ENCODE results near the gene FAM163B.

FAM163B gene

DNA sequence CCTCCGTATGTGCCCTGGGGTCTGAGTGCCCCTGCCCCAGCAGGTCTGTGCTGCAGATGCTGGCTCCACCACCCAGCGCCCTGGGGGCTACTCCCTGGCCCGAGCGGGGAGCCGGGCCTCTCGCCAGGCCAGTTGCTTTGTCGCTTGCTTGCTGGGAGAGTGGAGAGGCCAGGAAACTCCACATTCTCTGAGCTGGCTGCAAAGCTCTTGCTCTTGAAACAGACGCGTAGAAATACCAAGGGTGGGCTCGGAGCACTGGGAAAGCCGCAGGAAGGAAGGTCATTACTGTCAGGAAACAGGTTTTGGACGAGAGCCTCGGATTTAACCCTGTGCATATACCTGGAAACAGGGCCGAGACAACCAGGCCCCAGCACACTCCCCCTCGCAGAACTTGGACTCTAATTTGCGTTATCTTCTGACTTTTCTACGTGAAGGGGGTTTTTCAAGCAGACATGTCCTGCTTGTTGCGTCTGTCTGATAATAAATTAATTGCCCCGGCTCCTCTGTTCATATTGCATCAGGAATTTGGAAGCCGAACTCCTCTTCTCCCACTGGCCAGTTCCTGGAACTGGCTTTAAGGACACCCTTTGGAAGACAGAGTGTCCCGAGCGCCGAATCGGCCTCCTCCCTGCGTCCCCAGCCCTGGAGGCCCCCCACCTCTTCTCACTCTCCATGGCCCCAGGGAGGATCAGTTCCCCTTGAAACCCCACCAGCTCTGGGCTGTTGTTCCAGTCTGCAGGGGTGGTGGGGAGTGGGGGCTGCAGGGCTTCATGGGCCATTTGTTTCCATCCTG is 63.5 kb downstream of the FAM163B start:
- Histone ChIP-seq H3K27ac (ENCODE audit: extremely low read depth, low read depth, low read length) (no peak overlapping the region), H3K4me1 (ENCODE audit: control insufficient read depth, insufficient read depth, low read length) (no peaks in the 10 kb centered on the region), H3K36me3 (ENCODE audit: control insufficient read depth in 2 of 2, insufficient read depth in 1 of 2, low read length in 2 of 2) (no peaks in the 10 kb centered on the region), H3K9me3 (ENCODE audit: control insufficient read depth, insufficient read depth, low read depth, low read length) (no peaks in the 10 kb centered on the region), H3K4me3 (ENCODE audit: low read depth, low read length) (no peak overlapping the region)
- TF ChIP-seq, protein P1, sequence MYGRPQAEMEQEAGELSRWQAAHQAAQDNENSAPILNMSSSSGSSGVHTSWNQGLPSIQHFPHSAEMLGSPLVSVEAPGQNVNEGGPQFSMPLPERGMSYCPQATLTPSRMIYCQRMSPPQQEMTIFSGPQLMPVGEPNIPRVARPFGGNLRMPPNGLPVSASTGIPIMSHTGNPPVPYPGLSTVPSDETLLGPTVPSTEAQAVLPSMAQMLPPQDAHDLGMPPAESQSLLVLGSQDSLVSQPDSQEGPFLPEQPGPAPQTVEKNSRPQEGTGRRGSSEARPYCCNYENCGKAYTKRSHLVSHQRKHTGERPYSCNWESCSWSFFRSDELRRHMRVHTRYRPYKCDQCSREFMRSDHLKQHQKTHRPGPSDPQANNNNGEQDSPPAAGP (tag by site-specific recombination; IDR thresholded peaks at IDR 0.05) = no peak
- TF ChIP-seq, protein P2, sequence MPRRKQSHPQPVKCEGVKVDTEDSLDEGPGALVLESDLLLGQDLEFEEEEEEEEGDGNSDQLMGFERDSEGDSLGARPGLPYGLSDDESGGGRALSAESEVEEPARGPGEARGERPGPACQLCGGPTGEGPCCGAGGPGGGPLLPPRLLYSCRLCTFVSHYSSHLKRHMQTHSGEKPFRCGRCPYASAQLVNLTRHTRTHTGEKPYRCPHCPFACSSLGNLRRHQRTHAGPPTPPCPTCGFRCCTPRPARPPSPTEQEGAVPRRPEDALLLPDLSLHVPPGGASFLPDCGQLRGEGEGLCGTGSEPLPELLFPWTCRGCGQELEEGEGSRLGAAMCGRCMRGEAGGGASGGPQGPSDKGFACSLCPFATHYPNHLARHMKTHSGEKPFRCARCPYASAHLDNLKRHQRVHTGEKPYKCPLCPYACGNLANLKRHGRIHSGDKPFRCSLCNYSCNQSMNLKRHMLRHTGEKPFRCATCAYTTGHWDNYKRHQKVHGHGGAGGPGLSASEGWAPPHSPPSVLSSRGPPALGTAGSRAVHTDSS (tag by site-specific recombination; IDR thresholded peaks at IDR 0.05) = no peak
- TF ChIP-seq, protein P3, sequence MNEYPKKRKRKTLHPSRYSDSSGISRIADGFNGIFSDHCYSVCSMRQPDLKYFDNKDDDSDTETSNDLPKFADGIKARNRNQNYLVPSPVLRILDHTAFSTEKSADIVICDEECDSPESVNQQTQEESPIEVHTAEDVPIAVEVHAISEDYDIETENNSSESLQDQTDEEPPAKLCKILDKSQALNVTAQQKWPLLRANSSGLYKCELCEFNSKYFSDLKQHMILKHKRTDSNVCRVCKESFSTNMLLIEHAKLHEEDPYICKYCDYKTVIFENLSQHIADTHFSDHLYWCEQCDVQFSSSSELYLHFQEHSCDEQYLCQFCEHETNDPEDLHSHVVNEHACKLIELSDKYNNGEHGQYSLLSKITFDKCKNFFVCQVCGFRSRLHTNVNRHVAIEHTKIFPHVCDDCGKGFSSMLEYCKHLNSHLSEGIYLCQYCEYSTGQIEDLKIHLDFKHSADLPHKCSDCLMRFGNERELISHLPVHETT (tag by site-specific recombination; IDR thresholded peaks at IDR 0.05) = no peak
- POLR2A ChIA-PET = no interaction called here
- CTCF ChIA-PET = no interaction called here

DNA sequence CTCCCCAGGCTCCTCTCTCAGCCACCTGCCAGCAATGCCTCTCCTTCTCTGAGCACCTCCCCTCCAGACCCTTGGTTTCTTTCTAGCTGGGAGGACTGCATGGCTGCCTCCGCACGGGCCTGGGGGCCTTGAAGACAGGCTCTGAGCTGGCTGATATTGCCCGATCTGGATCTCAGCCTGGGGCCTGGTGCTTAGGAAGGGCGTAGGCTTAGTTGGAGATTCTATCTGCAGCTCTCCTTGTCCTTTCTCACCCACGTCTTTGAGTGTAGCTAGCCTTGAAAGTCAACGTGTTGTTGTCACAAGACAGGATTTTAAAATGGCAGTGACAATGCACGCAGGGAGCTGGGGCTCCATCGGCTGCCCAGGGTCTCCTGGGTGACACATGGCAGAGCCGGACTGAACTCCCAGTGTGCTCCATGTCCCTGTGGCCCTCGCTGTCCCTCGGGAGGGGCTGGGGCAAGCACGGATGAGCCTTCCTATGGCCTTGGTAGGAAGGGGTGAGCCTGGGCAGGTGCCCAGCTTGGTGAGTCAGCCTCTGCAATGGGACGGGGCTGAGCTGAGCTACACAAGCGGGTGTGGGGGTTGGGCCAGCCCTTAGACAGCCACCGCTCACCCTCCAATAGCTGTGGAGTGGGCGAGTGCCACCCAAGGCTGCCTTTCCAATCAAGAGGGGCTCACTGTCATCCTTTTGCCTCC is 65.3 kb downstream of the FAM163B start:
- no peaks in the 10 kb centered on the region for H3K4me1 ChIP-seq (ENCODE audit: control insufficient read depth, insufficient read depth, low read length)
- CTCF ChIA-PET = interaction anchor here (1.2 to 1.6 kb wide), 2 partner anchors 10 to 11 kb away, joined by 3 to 8 read pairs; partner anchors contain the start of gene ADAMTSL2
- TF ChIP-seq ZNF830 (tag by site-specific recombination; IDR thresholded peaks at IDR 0.05; ENCODE audit: low read depth) = no peak
- TF ChIP-seq, protein P4, sequence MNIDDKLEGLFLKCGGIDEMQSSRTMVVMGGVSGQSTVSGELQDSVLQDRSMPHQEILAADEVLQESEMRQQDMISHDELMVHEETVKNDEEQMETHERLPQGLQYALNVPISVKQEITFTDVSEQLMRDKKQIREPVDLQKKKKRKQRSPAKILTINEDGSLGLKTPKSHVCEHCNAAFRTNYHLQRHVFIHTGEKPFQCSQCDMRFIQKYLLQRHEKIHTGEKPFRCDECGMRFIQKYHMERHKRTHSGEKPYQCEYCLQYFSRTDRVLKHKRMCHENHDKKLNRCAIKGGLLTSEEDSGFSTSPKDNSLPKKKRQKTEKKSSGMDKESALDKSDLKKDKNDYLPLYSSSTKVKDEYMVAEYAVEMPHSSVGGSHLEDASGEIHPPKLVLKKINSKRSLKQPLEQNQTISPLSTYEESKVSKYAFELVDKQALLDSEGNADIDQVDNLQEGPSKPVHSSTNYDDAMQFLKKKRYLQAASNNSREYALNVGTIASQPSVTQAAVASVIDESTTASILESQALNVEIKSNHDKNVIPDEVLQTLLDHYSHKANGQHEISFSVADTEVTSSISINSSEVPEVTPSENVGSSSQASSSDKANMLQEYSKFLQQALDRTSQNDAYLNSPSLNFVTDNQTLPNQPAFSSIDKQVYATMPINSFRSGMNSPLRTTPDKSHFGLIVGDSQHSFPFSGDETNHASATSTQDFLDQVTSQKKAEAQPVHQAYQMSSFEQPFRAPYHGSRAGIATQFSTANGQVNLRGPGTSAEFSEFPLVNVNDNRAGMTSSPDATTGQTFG (tag by site-specific recombination; IDR thresholded peaks at IDR 0.05; ENCODE audit: borderline replicate concordance) = no peak
- no peak for TF ChIP-seq ZNF530 (tag by site-specific recombination; IDR thresholded peaks at IDR 0.05; ENCODE audit: low read depth)
- no peak for TF ChIP-seq ZNF24 (tag by site-specific recombination; IDR thresholded peaks at IDR 0.05)
- TF ChIP-seq ZNF561 (tag by site-specific recombination; IDR thresholded peaks at IDR 0.05; ENCODE audit: borderline replicate concordance) = no peak
- TF ChIP-seq ZNF112 (tag by site-specific recombination; IDR thresholded peaks at IDR 0.05) = no peak
- TF ChIP-seq SCRT2 (tag by site-specific recombination; IDR thresholded peaks at IDR 0.05) = no peak
- TF ChIP-seq, protein P5, sequence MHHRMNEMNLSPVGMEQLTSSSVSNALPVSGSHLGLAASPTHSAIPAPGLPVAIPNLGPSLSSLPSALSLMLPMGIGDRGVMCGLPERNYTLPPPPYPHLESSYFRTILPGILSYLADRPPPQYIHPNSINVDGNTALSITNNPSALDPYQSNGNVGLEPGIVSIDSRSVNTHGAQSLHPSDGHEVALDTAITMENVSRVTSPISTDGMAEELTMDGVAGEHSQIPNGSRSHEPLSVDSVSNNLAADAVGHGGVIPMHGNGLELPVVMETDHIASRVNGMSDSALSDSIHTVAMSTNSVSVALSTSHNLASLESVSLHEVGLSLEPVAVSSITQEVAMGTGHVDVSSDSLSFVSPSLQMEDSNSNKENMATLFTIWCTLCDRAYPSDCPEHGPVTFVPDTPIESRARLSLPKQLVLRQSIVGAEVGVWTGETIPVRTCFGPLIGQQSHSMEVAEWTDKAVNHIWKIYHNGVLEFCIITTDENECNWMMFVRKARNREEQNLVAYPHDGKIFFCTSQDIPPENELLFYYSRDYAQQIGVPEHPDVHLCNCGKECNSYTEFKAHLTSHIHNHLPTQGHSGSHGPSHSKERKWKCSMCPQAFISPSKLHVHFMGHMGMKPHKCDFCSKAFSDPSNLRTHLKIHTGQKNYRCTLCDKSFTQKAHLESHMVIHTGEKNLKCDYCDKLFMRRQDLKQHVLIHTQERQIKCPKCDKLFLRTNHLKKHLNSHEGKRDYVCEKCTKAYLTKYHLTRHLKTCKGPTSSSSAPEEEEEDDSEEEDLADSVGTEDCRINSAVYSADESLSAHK (tag by site-specific recombination; IDR thresholded peaks at IDR 0.05) = no peak
- no peak for TF ChIP-seq ZNF629 (tag by site-specific recombination; IDR thresholded peaks at IDR 0.05)
- TF ChIP-seq ZNF132 (tag by site-specific recombination; IDR thresholded peaks at IDR 0.05; ENCODE audit: borderline replicate concordance) = no peak
- no peak for TF ChIP-seq ZNF394 (tag by site-specific recombination; IDR thresholded peaks at IDR 0.05; ENCODE audit: borderline replicate concordance)
- TF ChIP-seq, protein P6, sequence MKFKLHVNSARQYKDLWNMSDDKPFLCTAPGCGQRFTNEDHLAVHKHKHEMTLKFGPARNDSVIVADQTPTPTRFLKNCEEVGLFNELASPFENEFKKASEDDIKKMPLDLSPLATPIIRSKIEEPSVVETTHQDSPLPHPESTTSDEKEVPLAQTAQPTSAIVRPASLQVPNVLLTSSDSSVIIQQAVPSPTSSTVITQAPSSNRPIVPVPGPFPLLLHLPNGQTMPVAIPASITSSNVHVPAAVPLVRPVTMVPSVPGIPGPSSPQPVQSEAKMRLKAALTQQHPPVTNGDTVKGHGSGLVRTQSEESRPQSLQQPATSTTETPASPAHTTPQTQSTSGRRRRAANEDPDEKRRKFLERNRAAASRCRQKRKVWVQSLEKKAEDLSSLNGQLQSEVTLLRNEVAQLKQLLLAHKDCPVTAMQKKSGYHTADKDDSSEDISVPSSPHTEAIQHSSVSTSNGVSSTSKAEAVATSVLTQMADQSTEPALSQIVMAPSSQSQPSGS (tag by site-specific recombination; IDR thresholded peaks at IDR 0.05; ENCODE audit: low read depth) = no peak
- TF ChIP-seq YY1 (tag by site-specific recombination; IDR thresholded peaks at IDR 0.05) = no peak
- no peak for TF ChIP-seq SETDB1 (IDR thresholded peaks at IDR 0.05; ENCODE audit: insufficient read length, low read length)
- TF ChIP-seq ZNF248 (tag by site-specific recombination; IDR thresholded peaks at IDR 0.05) = no peak
- TF ChIP-seq ZNF221 (tag by site-specific recombination; IDR thresholded peaks at IDR 0.05; ENCODE audit: borderline replicate concordance) = no peak
- TF ChIP-seq ZNF391 (tag by site-specific recombination; IDR thresholded peaks at IDR 0.05; ENCODE audit: borderline replicate concordance, low read depth) = no peak
- H3K4me3 ChIP-seq (ENCODE audit: low read depth, low read length) = no peak overlapping the region
- no peak overlapping the region for H3K27ac ChIP-seq (ENCODE audit: extremely low read depth, low read depth, low read length)
- POLR2A ChIA-PET = no interaction called here
- H3K36me3 ChIP-seq (ENCODE audit: control insufficient read depth in 2 of 2, insufficient read depth in 1 of 2, low read length in 2 of 2) = no peaks in the 10 kb centered on the region
- H3K9me3 ChIP-seq (ENCODE audit: control insufficient read depth, insufficient read depth, low read depth, low read length) = no peaks in the 10 kb centered on the region
